Measurements from ENCODE around the gene PRC1.
"Not testable (repeated sequence)": the region's sequence is repeated elsewhere in the genome, so short reads cannot be mapped to it uniquely, and the experiment has no call there.

Gene PRC1

DNA sequence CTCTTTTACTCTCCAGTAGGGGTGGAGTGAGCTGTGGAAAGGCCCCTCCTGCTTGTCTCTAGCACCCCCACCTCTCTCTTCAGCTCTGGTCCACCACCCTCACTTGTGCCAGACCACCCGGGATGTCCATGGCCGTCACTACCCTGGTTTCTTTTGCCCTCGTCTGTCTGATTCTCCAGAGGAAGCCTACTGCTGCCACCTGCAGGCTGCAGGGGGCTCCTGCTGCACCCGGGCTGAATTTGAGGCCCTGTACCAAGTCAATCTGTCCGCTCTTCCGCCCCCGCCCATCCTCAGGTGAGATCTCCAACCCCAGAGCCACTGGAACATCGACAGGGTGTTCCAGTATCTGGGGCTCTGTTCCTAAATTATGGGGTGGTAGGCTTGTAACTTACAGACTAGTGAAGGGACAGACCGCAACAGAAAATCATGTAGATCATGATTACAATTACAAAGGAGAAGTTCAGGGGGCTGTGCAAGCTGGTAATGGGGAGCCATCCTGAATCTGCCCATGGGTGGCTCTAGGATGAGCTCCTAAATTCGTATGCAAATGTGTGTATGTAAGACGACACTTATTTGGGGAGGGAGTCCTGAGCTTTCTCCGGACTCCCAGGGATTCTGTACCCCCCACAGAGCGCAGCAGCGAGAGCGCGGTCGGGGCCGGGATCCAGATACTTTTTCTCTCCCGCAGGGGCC is 59.9 kb downstream of the PRC1 start:
- DNase-seq (ENCODE audit: low read depth): no peak

GRCh38 chr15:90933301-90933700 is 61.0 kb downstream of the PRC1 start:
- DNase-seq (ENCODE audit: low read depth): no peak

DNA sequence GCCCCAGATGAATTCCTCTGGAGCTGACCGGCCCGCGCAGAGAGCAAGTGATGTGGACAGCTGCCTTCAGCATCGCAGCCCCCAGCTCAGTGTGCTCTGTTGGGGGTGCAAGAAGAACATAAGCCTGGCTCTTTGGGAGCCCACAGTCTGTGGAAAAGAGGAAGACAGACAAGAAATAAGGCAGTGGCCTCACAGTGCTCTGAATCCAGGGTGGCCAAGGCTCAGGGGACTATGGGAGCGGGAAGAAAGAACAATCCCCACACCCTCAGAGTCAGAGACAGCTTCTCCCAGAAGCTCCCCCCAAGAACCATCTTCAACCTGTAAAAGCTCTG is 61.7 kb downstream of the PRC1 start:
- no peak for DNase-seq (ENCODE audit: low read depth)

DNA sequence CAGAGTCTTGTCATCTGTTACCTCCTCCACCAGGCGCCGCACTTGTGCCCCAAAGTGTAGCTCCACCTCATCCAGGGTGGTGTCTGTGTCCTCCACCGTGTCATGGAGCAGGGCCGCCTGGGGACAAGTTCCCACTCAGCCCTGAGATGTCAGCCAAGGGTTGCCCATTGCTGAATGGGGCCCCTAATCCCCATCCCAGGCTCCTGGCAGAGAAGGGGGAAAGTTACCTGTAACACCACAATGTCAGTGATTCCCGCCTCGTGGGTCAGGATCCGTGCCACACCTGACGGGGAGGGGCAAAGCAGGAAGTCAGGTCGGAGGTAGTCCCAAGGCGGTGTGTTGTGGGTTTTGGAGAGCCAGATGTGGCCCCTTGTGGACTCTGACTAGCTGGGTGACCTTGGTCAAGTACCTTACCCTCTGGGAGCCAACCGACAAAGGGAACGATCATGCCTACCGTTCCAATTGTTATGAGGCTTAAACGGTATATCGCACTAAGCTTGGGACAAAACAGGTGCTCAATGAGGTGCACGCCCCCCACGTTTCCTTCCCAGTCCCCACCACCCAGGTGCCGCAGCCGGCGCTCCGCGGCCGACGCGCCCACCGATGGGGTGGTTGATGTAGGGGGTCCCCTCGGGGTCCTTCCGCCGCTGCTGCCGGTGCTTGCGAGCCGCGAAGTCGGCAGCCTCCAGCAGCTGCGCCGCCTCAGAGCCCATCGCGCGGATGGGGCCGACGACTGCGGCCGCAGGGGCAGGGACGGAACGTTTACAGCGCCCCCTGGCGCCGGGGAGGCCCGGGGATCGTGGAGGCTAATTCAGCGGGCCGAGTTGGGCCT is 62.3 kb downstream of the PRC1 start, which contains the start of gene HDDC3:
TSS of gene HDDC3 (minus strand) at position 722 of the 832 bp plus-strand sequence. CDS start at position 713, 9 bp downstream.
- no peak for DNase-seq (ENCODE audit: low read depth)

GRCh38 chr15:90931575-90931827 is 62.8 kb downstream of the PRC1 start:
- no peak for DNase-seq (ENCODE audit: low read depth)

- no peak for DNase-seq (ENCODE audit: low read depth)
Observed at GRCh38 chr15:90930861-90931574, 63.3 kb downstream of the PRC1 start.

DNA sequence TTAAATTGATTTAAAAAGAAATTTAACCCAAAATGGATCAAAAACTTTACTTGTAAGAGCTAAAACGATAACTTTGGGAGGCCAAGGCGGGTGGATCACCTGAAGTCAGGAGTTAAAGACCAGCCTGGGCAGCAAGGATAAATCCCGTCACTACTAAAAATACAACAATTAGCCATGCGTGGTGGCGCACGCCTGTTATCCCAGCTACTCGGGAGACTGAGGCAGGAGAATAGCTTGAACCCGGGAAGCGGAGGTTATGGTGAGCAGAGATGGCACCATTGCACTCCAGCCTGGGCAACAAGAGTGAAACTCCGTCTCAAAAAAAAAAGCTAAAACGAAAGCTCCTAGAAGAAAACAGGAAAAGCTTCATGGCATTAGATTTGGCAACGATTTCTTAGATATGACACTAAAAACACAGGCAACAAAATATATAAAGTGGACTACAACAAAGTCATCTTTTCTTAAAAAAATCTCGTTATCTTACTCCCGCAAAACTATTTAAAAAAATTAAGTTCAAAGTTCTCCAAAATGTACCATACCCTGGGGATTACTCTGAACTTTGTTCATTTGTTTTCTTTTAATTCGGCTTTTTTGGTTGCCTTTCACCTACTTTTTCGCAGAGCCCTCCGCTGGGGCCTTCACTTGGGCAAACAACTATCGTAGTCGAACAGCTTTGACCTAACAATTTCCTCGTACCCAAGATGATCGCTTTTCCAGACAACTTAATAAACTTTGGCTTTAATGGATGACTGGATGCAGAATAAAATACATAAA is 64.9 kb downstream of the PRC1 start:
- no peak for DNase-seq (ENCODE audit: low read depth)

DNA sequence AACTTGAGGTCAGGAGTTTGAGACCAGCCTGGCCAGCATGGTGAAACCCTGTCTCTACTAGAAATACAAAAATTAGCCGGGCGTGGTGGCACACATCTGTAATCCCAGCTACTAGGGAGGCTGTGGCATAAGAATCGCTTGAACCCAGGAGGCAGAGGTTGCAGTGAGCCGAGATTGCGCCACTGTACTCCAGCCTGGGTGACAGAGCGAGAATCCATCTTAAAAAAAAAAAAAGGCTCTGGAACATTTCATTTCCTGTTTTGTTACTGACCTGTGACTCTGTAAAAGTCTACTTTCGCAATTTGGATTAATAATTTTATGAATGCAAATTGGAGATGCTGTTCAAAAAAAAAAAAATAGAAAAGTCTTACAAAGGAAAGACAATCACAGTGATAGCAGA is 66.2 kb downstream of the PRC1 start:
- DNase-seq (ENCODE audit: low read depth): not testable (repeated sequence)

- not testable (repeated sequence) for DNase-seq (ENCODE audit: low read depth)
Observed at GRCh38 chr15:90926766-90927165, 67.6 kb downstream of the PRC1 start.

GRCh38 chr15:90924375-90924774 is 70.0 kb downstream of the PRC1 start:
- no peak for DNase-seq (ENCODE audit: low read depth)

DNA sequence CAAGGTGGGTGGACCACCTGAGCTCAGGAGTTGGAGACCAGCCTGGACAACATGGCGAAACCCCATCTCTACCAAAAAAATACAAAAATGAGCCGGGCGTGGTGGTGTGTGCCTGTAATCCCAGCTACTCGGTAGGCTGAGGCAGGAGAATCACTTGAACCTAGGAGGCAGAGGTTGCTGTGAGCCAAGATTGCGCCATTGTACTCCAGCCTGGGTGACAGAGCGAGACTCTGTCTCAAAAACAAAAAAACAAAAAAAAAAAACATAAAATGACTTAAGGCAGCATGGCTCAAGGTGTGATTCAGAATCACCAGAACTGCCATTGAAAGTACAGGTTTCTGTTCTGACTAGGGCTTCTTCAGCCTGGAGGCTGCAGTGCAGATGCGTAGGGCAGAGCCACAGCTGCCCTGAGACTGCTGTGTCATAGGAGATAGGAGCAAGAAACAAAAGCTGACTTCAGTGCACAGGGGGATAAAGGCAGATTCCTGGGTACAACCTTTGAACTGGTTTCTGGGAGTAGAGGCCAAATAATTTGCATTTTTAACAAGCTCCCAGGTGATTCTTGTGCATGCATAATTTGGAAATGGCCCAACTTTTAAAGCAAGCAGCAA is 71.5 kb downstream of the PRC1 start:
- not testable (repeated sequence) for DNase-seq (ENCODE audit: low read depth)

GRCh38 chr15:90921887-90922286 is 72.4 kb downstream of the PRC1 start:
- DNase-seq (ENCODE audit: low read depth): no peak

DNA sequence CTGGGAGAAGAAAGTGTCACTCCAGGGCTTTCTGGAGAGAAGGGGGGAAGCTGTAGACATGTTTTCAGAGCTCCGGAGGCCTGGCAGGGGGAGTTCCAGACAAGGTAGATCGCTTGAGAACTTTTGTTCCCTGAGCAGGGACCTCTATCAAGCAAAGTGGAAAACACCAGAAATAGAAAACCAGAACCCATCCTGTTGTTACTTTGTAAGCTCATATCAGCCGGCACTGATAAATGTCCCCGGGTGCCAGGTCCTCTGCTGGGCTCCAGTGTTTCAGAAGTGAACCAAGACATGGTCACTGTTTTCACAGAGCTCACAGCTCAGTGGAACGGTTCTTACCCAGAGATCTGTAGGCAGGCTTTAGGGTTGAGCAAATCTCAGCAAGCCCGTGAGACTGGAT is 75.5 kb downstream of the PRC1 start:
- DNase-seq (ENCODE audit: low read depth): no peak

DNA sequence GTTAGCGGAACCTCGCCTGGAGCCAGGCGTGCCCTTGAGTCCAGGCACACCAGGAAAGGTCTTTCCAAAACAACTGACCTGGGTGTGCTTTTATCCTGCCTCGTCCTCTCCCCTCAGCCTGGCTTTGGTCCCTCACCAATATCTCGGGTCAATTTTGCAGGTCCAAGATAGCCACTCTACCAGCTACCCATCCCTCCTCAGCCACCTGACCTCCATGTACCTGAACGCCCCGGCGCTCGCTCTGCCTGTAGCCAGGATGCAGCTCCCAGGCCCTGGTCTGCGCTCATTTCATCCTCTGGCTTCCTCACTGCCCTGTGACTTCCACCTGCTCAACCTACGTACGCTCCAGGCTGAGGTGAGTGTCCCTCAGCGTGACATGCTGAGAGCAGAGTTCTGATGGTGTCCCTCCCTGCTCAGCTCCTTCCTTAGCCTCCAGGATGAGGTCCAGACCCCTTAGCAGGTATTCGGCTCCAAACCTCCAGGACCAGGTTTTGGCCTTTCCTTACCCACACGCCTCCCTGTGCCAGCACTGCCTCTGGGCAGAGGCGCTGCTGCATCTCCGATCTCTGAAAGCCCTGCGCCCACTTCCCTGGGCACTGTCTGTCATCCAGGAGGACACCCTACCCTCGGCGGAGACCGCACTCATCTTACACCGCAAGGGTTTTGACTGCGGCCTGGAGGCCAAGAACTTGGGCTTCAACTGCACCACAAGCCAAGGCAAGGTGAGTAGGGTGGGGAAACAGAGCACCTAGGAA is 76.1 kb downstream of the PRC1 start:
- no peak for DNase-seq (ENCODE audit: low read depth)

- no peak for DNase-seq (ENCODE audit: low read depth)
Observed at GRCh38 chr15:90917569-90917968, 76.8 kb downstream of the PRC1 start.

GRCh38 chr15:90916461-90916860 is 77.9 kb downstream of the PRC1 start:
- DNase-seq (ENCODE audit: low read depth): no peak

Measured in GM04503 (cell line).